Ramos (cell line): ENCODE measurements around the gene MMEL1.

Experiments used
- in situ Hi-C: fragments of 300-500 bp; cut with MboI; formaldehyde crosslinking; loops from one replicate; pipeline ENCODE4 v1.14.3; 2022; ENCODE audit warnings: low sequenced_read_pairs; ENCODE audit not compliant: unreplicated experiment

The MMEL1 gene

GRCh38 chr1:2643414-2644077, 10.7 kb upstream of the MMEL1 start:
- in situ Hi-C loops, result no loop called here

- in situ Hi-C loops, result no loop called here
These were observed 10.0 kb upstream of the MMEL1 start for GRCh38 chr1:2642560-2643413.

- in situ Hi-C loops, result no loop called here
These were observed 9.3 kb upstream of the MMEL1 start for GRCh38 chr1:2642131-2642559.

- in situ Hi-C loops, result no loop called here
These were observed 8.7 kb upstream of the MMEL1 start for GRCh38 chr1:2641381-2642130.

- in situ Hi-C loops, result no loop called here
These were observed 7.8 kb upstream of the MMEL1 start for GRCh38 chr1:2640626-2641025.

GRCh38 chr1:2639607-2640521, 7.0 kb upstream of the MMEL1 start:
- in situ Hi-C loops, result no loop called here

GRCh38 chr1:2639203-2639602, 6.4 kb upstream of the MMEL1 start:
- in situ Hi-C loops, result no loop called here

- in situ Hi-C loops, result no loop called here
These were observed 5.8 kb upstream of the MMEL1 start for GRCh38 chr1:2638466-2639115.

GRCh38 chr1:2637442-2638145, 4.8 kb upstream of the MMEL1 start:
- in situ Hi-C loops, result no loop called here

GRCh38 chr1:2636733-2637132, 3.9 kb upstream of the MMEL1 start:
- in situ Hi-C loops, result no loop called here

GRCh38 chr1:2635361-2636010, 2.7 kb upstream of the MMEL1 start:
- in situ Hi-C loops, result no loop called here

- in situ Hi-C loops, result no loop called here
These were observed 1.2 kb upstream of the MMEL1 start for GRCh38 chr1:2633936-2634491.

- in situ Hi-C loops, result no loop called here
These were observed 635 bp upstream of the MMEL1 start for GRCh38 chr1:2633366-2633935.

- in situ Hi-C loops, result no loop called here
These were observed 775 bp downstream of the MMEL1 start for GRCh38 chr1:2632051-2632430.

GRCh38 chr1:2631136-2632050, 1.4 kb downstream of the MMEL1 start:
- in situ Hi-C loops, result no loop called here

- in situ Hi-C loops, result no loop called here
These were observed 2.2 kb downstream of the MMEL1 start for GRCh38 chr1:2630498-2631135.
